BE2C (cell line): ENCODE data around the gene SAMSN1.

Experiments used
- DNase-seq: peaks from one replicate; pipeline ENCODE4 v3.0.0-alpha.2; 2020
- H3K27me3 ChIP-seq: fragments of 250-450 bp; sonication (Bioruptor Pico); 2 replicates; pipeline ENCODE4 v1.5.1; 2020; ENCODE audit warnings: mild to moderate bottlenecking
- H3K36me3 ChIP-seq: fragments of 250-450 bp; sonication (Bioruptor Pico); 2 replicates; pipeline ENCODE4 v1.5.1; 2020; ENCODE audit warnings: mild to moderate bottlenecking
- H3K4me1 ChIP-seq: fragments of 250-450 bp; sonication (Bioruptor Pico); 2 replicates; pipeline ENCODE4 v1.5.1; 2020
- H3K4me3 ChIP-seq: 2 replicates; pipeline ENCODE4 v1.5.1; 2011; ENCODE audit warnings: low read depth, low read length
- H3K9me3 ChIP-seq: fragments of 250-450 bp; sonication (Bioruptor Pico); 2 replicates; pipeline ENCODE4 v1.5.1; 2020
- TF ChIP-seq, protein P1 (sequence below): IDR thresholded peaks from 2 replicates; pipeline ENCODE4 v1.5.1; 2012; ENCODE audit warnings: mild to moderate bottlenecking, low read depth, low read length

SAMSN1 gene

DNA sequence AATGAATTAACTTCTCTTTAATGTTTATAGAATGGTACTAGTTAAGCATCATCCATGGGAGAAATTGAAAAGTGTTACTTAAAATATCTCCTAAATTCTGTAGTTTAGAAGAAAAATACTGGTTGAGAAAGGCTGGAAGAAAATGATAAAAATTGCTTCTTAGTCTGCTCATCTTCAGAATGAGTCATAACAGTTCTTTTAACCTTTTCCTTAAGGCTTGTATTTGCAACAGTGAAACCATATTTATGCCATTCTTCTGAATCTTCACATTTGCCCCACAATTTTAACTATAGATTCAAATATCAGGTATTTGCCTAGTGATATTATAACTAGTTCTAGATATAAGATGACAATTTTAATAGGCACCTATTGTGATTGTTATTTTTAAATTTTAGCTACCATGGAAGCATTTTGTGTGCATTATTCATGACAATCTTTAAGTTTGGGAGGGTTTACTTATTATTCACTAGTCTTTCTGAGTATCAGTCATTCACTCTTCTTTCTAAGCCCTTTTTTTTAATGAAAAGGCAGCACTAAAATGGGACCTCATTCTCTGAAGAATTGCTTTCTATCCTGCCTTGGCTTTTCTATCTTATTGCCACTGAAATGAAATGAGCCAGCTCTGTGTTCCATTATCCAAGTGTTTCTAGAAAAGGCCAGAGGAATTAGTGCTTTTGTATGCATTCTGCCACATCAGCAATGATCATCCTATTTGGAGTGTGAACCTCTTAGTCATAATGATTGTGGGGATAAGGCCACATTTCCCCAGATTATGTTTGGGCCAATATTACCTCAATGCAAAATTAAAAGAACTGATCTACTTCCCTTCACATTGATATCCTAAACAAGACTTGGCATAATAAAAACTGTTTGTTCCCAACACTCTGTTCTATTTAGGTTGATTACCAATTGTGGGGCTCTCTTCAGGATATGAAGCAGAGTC lies 58.4 kb downstream of the SAMSN1 start:
- Histone ChIP-seq H3K36me3 (no peaks in the 10 kb centered on the region), H3K27me3 (no peaks in the 10 kb centered on the region), H3K9me3 (no peaks in the 10 kb centered on the region), H3K4me3 (no peak overlapping the region), H3K4me1 (no peaks in the 10 kb centered on the region)
- no peak for DNase-seq
- TF ChIP-seq, protein P1, sequence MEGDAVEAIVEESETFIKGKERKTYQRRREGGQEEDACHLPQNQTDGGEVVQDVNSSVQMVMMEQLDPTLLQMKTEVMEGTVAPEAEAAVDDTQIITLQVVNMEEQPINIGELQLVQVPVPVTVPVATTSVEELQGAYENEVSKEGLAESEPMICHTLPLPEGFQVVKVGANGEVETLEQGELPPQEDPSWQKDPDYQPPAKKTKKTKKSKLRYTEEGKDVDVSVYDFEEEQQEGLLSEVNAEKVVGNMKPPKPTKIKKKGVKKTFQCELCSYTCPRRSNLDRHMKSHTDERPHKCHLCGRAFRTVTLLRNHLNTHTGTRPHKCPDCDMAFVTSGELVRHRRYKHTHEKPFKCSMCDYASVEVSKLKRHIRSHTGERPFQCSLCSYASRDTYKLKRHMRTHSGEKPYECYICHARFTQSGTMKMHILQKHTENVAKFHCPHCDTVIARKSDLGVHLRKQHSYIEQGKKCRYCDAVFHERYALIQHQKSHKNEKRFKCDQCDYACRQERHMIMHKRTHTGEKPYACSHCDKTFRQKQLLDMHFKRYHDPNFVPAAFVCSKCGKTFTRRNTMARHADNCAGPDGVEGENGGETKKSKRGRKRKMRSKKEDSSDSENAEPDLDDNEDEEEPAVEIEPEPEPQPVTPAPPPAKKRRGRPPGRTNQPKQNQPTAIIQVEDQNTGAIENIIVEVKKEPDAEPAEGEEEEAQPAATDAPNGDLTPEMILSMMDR = no peak

DNA sequence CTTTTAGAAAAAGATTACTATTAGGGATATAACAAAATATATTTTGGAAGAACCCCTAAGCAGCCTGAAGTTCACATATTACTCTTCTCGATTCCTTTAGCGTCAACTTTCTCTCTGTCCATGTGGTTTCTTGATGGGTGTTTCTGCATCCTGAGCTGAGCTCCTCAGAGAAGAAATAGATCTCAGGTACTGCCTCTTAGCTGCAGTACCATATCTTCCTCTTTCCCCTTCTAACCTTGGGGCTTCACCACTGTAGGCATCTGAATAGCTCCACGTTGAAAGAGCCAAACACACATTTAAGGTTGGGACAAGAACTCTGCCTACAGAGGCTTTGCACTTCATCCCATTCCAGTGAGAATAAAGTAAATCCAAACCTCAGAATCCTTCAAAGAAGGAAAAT lies 59.2 kb downstream of the SAMSN1 start:
- Histone ChIP-seq H3K9me3 (no peaks in the 10 kb centered on the region), H3K4me3 (no peak overlapping the region), H3K27me3 (no peaks in the 10 kb centered on the region), H3K4me1 (no peaks in the 10 kb centered on the region), H3K36me3 (no peaks in the 10 kb centered on the region)
- no peak for DNase-seq
- TF ChIP-seq, protein P1 = no peak

DNA sequence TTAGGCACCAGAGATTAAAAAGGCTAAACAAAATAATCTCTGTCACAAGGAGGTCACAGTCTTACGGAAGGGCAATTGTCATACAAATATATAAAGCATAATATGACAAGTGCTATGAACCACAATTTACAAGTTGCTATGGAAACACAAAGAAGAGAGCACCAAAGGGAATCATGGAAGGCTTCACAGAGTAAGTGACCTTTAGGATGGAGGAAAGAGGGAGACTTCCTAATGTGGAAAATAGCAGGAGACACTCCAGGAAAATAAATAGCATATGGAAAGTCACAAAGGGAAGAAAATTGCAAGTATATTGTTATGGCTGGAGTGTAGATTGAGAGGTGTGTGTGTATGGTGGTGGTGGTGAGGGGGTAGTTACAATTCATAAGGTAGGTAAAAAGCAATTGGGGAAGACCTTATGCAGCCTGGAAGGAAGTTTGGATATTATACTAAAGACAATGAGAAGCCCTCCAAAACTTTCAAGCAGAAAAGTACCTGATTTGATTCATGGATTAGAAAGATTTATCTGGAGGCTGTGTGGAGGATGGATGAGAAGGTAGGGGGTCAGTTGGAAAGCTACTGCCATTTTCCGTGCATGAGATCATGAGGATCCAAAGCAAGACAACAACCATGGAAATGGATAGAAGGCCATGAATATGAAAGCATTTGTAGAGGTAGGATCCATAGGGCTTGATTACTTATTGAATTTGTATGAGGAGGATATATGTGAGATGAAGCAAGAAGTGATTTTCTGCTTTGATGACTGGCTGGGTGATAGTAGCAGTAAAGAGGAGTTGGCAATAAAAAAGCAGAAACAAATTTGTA lies 61.7 kb downstream of the SAMSN1 start:
- Histone ChIP-seq H3K27me3 (no peaks in the 10 kb centered on the region), H3K4me1 (no peaks in the 10 kb centered on the region), H3K4me3 (no peak overlapping the region), H3K9me3 (no peaks in the 10 kb centered on the region), H3K36me3 (no peaks in the 10 kb centered on the region)
- TF ChIP-seq, protein P1 = no peak
- no peak for DNase-seq

DNA sequence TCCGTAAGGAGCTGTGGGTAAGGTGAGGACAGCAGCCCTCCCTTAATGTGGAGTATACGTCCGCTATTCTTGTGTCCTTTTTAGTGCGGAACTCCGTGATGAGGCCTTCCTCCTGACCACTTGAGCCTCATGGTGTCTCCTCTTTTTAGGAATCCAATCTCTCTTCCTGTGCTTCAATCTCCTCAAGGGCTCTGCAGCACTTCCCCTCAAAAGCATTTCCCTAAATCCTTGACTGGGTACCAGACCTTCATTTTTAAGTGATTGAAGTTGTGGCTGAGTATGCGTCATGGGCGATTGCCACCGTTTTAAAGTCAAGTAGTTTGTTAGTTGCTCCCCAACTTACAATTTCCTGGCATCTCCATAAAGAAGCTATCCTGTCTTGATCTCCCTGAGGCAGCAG lies 62.8 kb downstream of the SAMSN1 start:
- H3K36me3 ChIP-seq = no peaks in the 10 kb centered on the region
- H3K27me3 ChIP-seq = no peaks in the 10 kb centered on the region
- no peaks in the 10 kb centered on the region for H3K4me1 ChIP-seq
- TF ChIP-seq, protein P1 = no peak
- no peak overlapping the region for H3K4me3 ChIP-seq
- no peak for DNase-seq
- no peaks in the 10 kb centered on the region for H3K9me3 ChIP-seq

DNA sequence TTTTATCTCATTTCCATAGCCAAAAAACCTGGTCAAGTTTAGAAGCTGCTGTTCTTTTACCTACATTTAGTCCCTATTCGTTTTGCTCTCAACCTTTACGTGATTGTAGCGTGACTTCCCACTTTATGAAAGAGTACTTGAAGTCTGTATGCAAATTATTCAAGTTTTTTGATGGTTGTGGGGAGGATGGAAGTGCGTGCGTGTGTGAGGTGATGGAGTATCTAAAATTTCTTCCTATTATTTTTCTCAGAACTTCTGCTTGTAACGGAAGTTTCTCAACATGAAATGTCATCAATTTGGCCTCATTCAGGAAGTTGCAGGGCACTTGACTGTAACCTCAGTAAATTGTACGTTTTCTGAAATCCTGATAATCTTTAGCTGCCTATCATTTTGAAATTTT lies 64.0 kb downstream of the SAMSN1 start:
- no peaks in the 10 kb centered on the region for H3K36me3 ChIP-seq
- DNase-seq = no peak
- TF ChIP-seq, protein P1 = no peak
- no peaks in the 10 kb centered on the region for H3K4me1 ChIP-seq
- no peak overlapping the region for H3K4me3 ChIP-seq
- no peaks in the 10 kb centered on the region for H3K9me3 ChIP-seq
- H3K27me3 ChIP-seq = no peaks in the 10 kb centered on the region
